Urinary bladder (tissue), 4 donors: Measurements from ENCODE around the gene KCNC4. TPM values are rescaled to one million over a fixed set of nuclear protein-coding genes. Genes with fewer than 3 reads are reported as not detected.

ENCODE experiments used
- DNase-seq: peaks from one replicate; pipeline ENCODE4 v3.0.0-alpha.2; 2015; ENCODE audit errors: extremely low spot score
- H3K27ac ChIP-seq: one replicate; pipeline ENCODE4 v1.5.1; 2013; ENCODE audit warnings: low read depth, mild to moderate bottlenecking, moderate library complexity
- H3K36me3 ChIP-seq: one replicate; pipeline ENCODE4 v1.6.1; 2013; ENCODE audit warnings: mild to moderate bottlenecking, moderate library complexity; ENCODE audit not compliant: insufficient read depth
- H3K4me1 ChIP-seq: one replicate; pipeline ENCODE4 v1.6.1; 2013; ENCODE audit warnings: mild to moderate bottlenecking, moderate library complexity; ENCODE audit not compliant: insufficient read depth
- H3K4me3 ChIP-seq: one replicate; pipeline ENCODE4 v1.5.1; 2013; ENCODE audit warnings: low read depth, low read length
- WGBS: extraction: QIAGEN DNeasy Blood & Tissue Kit; methylation state at CpG from one replicate; pipeline ENCODE4 v1.1.7; 2013; 5-methylcytosine and 5-hydroxymethylcytosine counted together
- polyA plus RNA-seq: library from polyadenylated mRNA; stranded (reverse); fragments of 200-250 nt; gene quantifications from one replicate; pipeline ENCODE4 v1.2.3, GENCODE V29; 2013
- total RNA-seq: library from RNA; depleted of rRNA; stranded (reverse); fragments of >200 nt; gene quantifications from one replicate; pipeline ENCODE4 v1.2.3, GENCODE V29; 2014
- donor health status: healthy with polysubstance abuse.
- donor health status: healthy.

The KCNC4 gene
- total and polyA plus RNA-seq, 2 donors, result 1.7 to 6.2 TPM

GRCh38 chr1:110176299-110176956 lies 33.7 kb upstream of the KCNC4 start:
- DNase-seq, result peak; percentile 45
- no peaks in the 10 kb centered on the region for H3K36me3 ChIP-seq
- no peak overlapping the region for H3K4me3 ChIP-seq
- no peaks in the 10 kb centered on the region for H3K4me1 ChIP-seq
- WGBS, result 57% methylated on average over 9 of the region's 9 CpGs
- H3K27ac ChIP-seq, result no peak overlapping the region

GRCh38 chr1:110177775-110178174 lies 32.3 kb upstream of the KCNC4 start:
- WGBS, result 54% methylated on average over 4 of the region's 4 CpGs
- Histone ChIP-seq H3K36me3 (no peaks in the 10 kb centered on the region), H3K4me1 (no peaks in the 10 kb centered on the region), H3K4me3 (no peak overlapping the region), H3K27ac (no peak overlapping the region)
- DNase-seq, result no peak

- Histone ChIP-seq H3K27ac (no peak overlapping the region), H3K4me3 (no peak overlapping the region), H3K36me3 (no peaks in the 10 kb centered on the region), H3K4me1 (no peaks in the 10 kb centered on the region)
- no peak for DNase-seq
- 82% methylated on average over 12 of the region's 12 CpGs for WGBS
Observed at GRCh38 chr1:110183642-110184167, 26.4 kb upstream of the KCNC4 start.

GRCh38 chr1:110184446-110184845 lies 25.7 kb upstream of the KCNC4 start:
- Histone ChIP-seq H3K4me3 (no peak overlapping the region), H3K27ac (no peak overlapping the region), H3K4me1 (no peaks in the 10 kb centered on the region), H3K36me3 (no peaks in the 10 kb centered on the region)
- 68% methylated on average over 5 of the region's 5 CpGs for WGBS
- no peak for DNase-seq

GRCh38 chr1:110185181-110185580 lies 24.9 kb upstream of the KCNC4 start:
- Histone ChIP-seq H3K4me3 (no peak overlapping the region), H3K27ac (no peak overlapping the region), H3K36me3 (no peaks in the 10 kb centered on the region), H3K4me1 (no peaks in the 10 kb centered on the region)
- WGBS, result 79% methylated on average over 10 of the region's 10 CpGs
- DNase-seq, result no peak

GRCh38 chr1:110186558-110186957 lies 23.6 kb upstream of the KCNC4 start:
- Histone ChIP-seq H3K4me1 (no peaks in the 10 kb centered on the region), H3K27ac (no peak overlapping the region), H3K36me3 (no peaks in the 10 kb centered on the region), H3K4me3 (no peak overlapping the region)
- WGBS, result 22% methylated on average over 5 of the region's 5 CpGs
- no peak for DNase-seq

- H3K36me3 ChIP-seq, result no peaks in the 10 kb centered on the region
- no peak overlapping the region for H3K4me3 ChIP-seq
- H3K27ac ChIP-seq, result no peak overlapping the region
- DNase-seq, result no peak
- no peaks in the 10 kb centered on the region for H3K4me1 ChIP-seq
- 70% methylated on average over 10 of the region's 10 CpGs for WGBS
Observed at GRCh38 chr1:110187139-110187890, 22.8 kb upstream of the KCNC4 start.

- H3K4me1 ChIP-seq, result no peaks in the 10 kb centered on the region
- WGBS, result 27% methylated on average over 6 of the region's 6 CpGs
- DNase-seq, result no peak
- no peak overlapping the region for H3K27ac ChIP-seq
- no peak overlapping the region for H3K4me3 ChIP-seq
- H3K36me3 ChIP-seq, result no peaks in the 10 kb centered on the region
Observed at GRCh38 chr1:110188035-110188618, 22.0 kb upstream of the KCNC4 start.

- 87% methylated on average over 6 of the region's 6 CpGs for WGBS
- H3K4me1 ChIP-seq, result no peaks in the 10 kb centered on the region
- H3K4me3 ChIP-seq, result no peak overlapping the region
- H3K27ac ChIP-seq, result no peak overlapping the region
- H3K36me3 ChIP-seq, result no peaks in the 10 kb centered on the region
- no peak for DNase-seq
Observed at GRCh38 chr1:110189181-110189580, 20.9 kb upstream of the KCNC4 start.

GRCh38 chr1:110190282-110190929 lies 19.7 kb upstream of the KCNC4 start:
- no peak overlapping the region for H3K27ac ChIP-seq
- DNase-seq, result no peak
- no peaks in the 10 kb centered on the region for H3K36me3 ChIP-seq
- H3K4me1 ChIP-seq, result no peaks in the 10 kb centered on the region
- WGBS, result 72% methylated on average over 8 of the region's 8 CpGs
- H3K4me3 ChIP-seq, result no peak overlapping the region

GRCh38 chr1:110192541-110192940 lies 17.6 kb upstream of the KCNC4 start:
- DNase-seq, result no peak
- Histone ChIP-seq H3K27ac (no peak overlapping the region), H3K4me1 (no peaks in the 10 kb centered on the region), H3K4me3 (no peak overlapping the region), H3K36me3 (no peaks in the 10 kb centered on the region)
- WGBS, result 86% methylated on average over 8 of the region's 8 CpGs

- WGBS, result 84% methylated on average over 10 of the region's 10 CpGs
- H3K36me3 ChIP-seq, result no peaks in the 10 kb centered on the region
- H3K4me1 ChIP-seq, result no peaks in the 10 kb centered on the region
- H3K27ac ChIP-seq, result no peak overlapping the region
- no peak overlapping the region for H3K4me3 ChIP-seq
- no peak for DNase-seq
Observed at GRCh38 chr1:110195196-110195595, 14.9 kb upstream of the KCNC4 start.

- H3K4me1 ChIP-seq, result no peaks in the 10 kb centered on the region
- 57% methylated on average over 12 of the region's 12 CpGs for WGBS
- H3K36me3 ChIP-seq, result no peaks in the 10 kb centered on the region
- DNase-seq, result no peak
- H3K27ac ChIP-seq, result no peak overlapping the region
- no peak overlapping the region for H3K4me3 ChIP-seq
Observed at GRCh38 chr1:110196917-110197765, 13.0 kb upstream of the KCNC4 start.
